IMR-90 (cell line): Measurements from ENCODE around the gene MADD. TPM values are rescaled to one million over a fixed set of nuclear protein-coding genes. Genes with fewer than 3 reads are reported as not detected.

ENCODE experiments used
- ATAC-seq: fragments of 200-7000 bp; cut with Tn5 transposase; 2 replicates; pipeline ENCODE4 v1.9.1; 2020; ENCODE audit warnings: low read depth, mild to moderate bottlenecking, moderate library complexity
- BruUV-seq: library from RNA; stranded (reverse); fragments of 400-500 nt; replicated peaks from 2 replicates; lab custom pipeline; 2021; lab: Mats Ljungman, UMichigan
- CTCF ChIA-PET: fragments of 300-600 bp; formaldehyde crosslinking; extraction: SDS; loops from one replicate; lab custom pipeline; 2021; ENCODE audit warnings: antibody characterized with exemption; lab: Yijun Ruan, JAX
- POLR2A ChIA-PET: fragments of 300-600 bp; sonication (Branson Sonifier 250); formaldehyde crosslinking; loops from one replicate; lab custom pipeline; 2022; ENCODE audit warnings: antibody characterized with exemption; ENCODE audit not compliant: unreplicated experiment; lab: Charles Lee
- DNase-seq: peaks from one replicate; pipeline ENCODE4 v3.0.0; 2013
- H2AFZ ChIP-seq: replicated peaks from 2 replicates; pipeline ENCODE3; 2013; ENCODE audit warnings: low read length, mild to moderate bottlenecking; ENCODE audit not compliant: poor library complexity
- H2AK5ac ChIP-seq: 2 replicates; pipeline ENCODE4 v1.6.1; 2013; ENCODE audit warnings: low read depth, low read length, inconsistent platforms
- H2AK9ac ChIP-seq: replicated peaks from 2 replicates; pipeline ENCODE3; 2013; ENCODE audit warnings: mild to moderate bottlenecking, low read depth, low read length, moderate library complexity; ENCODE audit not compliant: poor library complexity
- H2BK120ac ChIP-seq: 2 replicates; pipeline ENCODE4 v1.6.1; 2013; ENCODE audit warnings: low read depth, low read length, inconsistent platforms
- H2BK15ac ChIP-seq: 3 replicates; pipeline ENCODE4 v1.6.1; 2013; ENCODE audit warnings: low read depth, low read length, inconsistent platforms
- H2BK20ac ChIP-seq: 2 replicates; pipeline ENCODE4 v1.6.1; 2013; ENCODE audit warnings: low read depth, mild to moderate bottlenecking, inconsistent platforms, low read length, moderate library complexity
- H2BK5ac ChIP-seq: 2 replicates; pipeline ENCODE4 v1.6.1; 2013; ENCODE audit warnings: mild to moderate bottlenecking, low read depth, low read length, inconsistent platforms; ENCODE audit not compliant: poor library complexity, severe bottlenecking
- H3K14ac ChIP-seq: replicated peaks from 2 replicates; pipeline ENCODE4 v1.6.1; 2013; ENCODE audit warnings: low read depth, low read length, inconsistent platforms
- H3K18ac ChIP-seq: 2 replicates; pipeline ENCODE4 v1.6.1; 2013; ENCODE audit warnings: low read depth, low read length, control low read depth
- H3K23ac ChIP-seq: 2 replicates; pipeline ENCODE4 v1.6.1; 2013; ENCODE audit warnings: low read depth, low read length, inconsistent platforms
- H3K27ac ChIP-seq: 2 replicates; pipeline ENCODE4 v1.5.1; 2013; ENCODE audit warnings: mild to moderate bottlenecking, control low read depth, low read length; ENCODE audit not compliant: insufficient read depth
- H3K27me3 ChIP-seq: 2 replicates; pipeline ENCODE4 v1.6.1; 2013; ENCODE audit warnings: low read length; ENCODE audit not compliant: control insufficient read depth, insufficient read depth
- H3K36me3 ChIP-seq: 2 replicates; pipeline ENCODE4 v1.6.1; 2013; ENCODE audit warnings: low read length, mixed read lengths; ENCODE audit not compliant: control insufficient read depth, insufficient read depth
- H3K4ac ChIP-seq: 2 replicates; pipeline ENCODE4 v1.6.1; 2013; ENCODE audit warnings: low read depth, low read length, inconsistent platforms
- H3K4me1 ChIP-seq: 2 replicates; pipeline ENCODE4 v1.6.1; 2013; ENCODE audit warnings: low read length, mixed read lengths; ENCODE audit not compliant: control insufficient read depth, insufficient read depth
- H3K4me2 ChIP-seq: 2 replicates; pipeline ENCODE4 v1.6.1; 2013; ENCODE audit warnings: low read depth, mild to moderate bottlenecking, control low read depth, low read length, moderate library complexity
- H3K4me3 ChIP-seq: 2 replicates; pipeline ENCODE4 v1.5.1; 2013; ENCODE audit warnings: low read depth, mild to moderate bottlenecking, control low read depth, low read length, moderate library complexity; ENCODE audit not compliant: insufficient read depth
- H3K56ac ChIP-seq: 2 replicates; pipeline ENCODE4 v1.6.1; 2013; ENCODE audit warnings: low read length, inconsistent platforms; ENCODE audit not compliant: insufficient read depth; ENCODE audit errors: extremely low read depth
- H3K79me1 ChIP-seq, 2 experiments: 2 replicates each; pipeline ENCODE4 v1.6.1; 2013; ENCODE audit warnings: low read length in 2 of 2, inconsistent platforms in 1 of 2, low read depth in 1 of 2
- H3K9ac ChIP-seq: 2 replicates; pipeline ENCODE4 v1.6.1; 2013; ENCODE audit warnings: low read depth, low read length, control low read depth
- H3K9me1 ChIP-seq: 2 replicates; pipeline ENCODE4 v1.6.1; 2013; ENCODE audit warnings: low read length, inconsistent platforms; ENCODE audit not compliant: insufficient read depth
- H3K9me3 ChIP-seq: 2 replicates; pipeline ENCODE4 v1.6.1; 2013; ENCODE audit warnings: low read length; ENCODE audit not compliant: control insufficient read depth, insufficient read depth
- H4K20me1 ChIP-seq: 2 replicates; pipeline ENCODE4 v1.6.1; 2013; ENCODE audit warnings: low read length, inconsistent platforms; ENCODE audit not compliant: insufficient read depth
- H4K5ac ChIP-seq: 2 replicates; pipeline ENCODE4 v1.6.1; 2013; ENCODE audit warnings: mild to moderate bottlenecking, low read depth, low read length, control low read depth
- H4K8ac ChIP-seq, 2 experiments: 2 replicates each; pipeline ENCODE4 v1.6.1; 2013; ENCODE audit warnings: low read depth in 2 of 2, low read length in 2 of 2, control low read depth in 1 of 2, inconsistent platforms in 1 of 2
- H4K91ac ChIP-seq: 2 replicates; pipeline ENCODE4 v1.6.1; 2013; ENCODE audit warnings: low read depth, low read length, inconsistent platforms; ENCODE audit not compliant: insufficient read depth
- POLR2A ChIP-seq: IDR thresholded peaks from 2 replicates; pipeline ENCODE4 v1.6.1; 2012; ENCODE audit warnings: mild to moderate bottlenecking, low read depth, low read length
- RCOR1 ChIP-seq: IDR thresholded peaks from 2 replicates; pipeline ENCODE4 v1.6.1; 2012; ENCODE audit warnings: mild to moderate bottlenecking, low read length, improper control_type of control experiment; ENCODE audit not compliant: insufficient replicate concordance
- WGBS, 2 experiments: methylation state at CpG; one replicate each; pipeline versions ENCODE4 v1.1.5 to v1.1.7; 2013; ENCODE audit warnings: missing lambda C conversion rate in 2 of 2; ENCODE audit not compliant: insufficient read length in 1 of 2; ENCODE audit errors: extremely low coverage in 2 of 2; 5-methylcytosine and 5-hydroxymethylcytosine counted together
- dilution Hi-C: fragments of 300-500 bp; cut with HindIII; formaldehyde crosslinking; loops from one replicate; pipeline ENCODE4 v1.14.3; 2018; ENCODE audit warnings: low sequenced_read_pairs; ENCODE audit not compliant: unreplicated experiment
- in situ Hi-C: fragments of 300-500 bp; cut with MboI; formaldehyde crosslinking; loops from 3 replicates; pipeline ENCODE4 v1.14.3; 2019; ENCODE audit warnings: low sequenced_read_pairs, inconsistent platforms, mixed read lengths
- intact Hi-C: fragments of 100-400 bp; cut with micrococcal nuclease; formaldehyde crosslinking; loops from 2 replicates; pipeline ENCODE4 v1.10.0; 2022
- polyA plus RNA-seq, 3 experiments: library from polyadenylated mRNA; depleted of rRNA; stranded (reverse); fragments of >200 nt; gene quantifications; 2 replicates each; pipeline ENCODE4 v1.2.3, GENCODE V29; 2012; ENCODE audit warnings: low replicate concordance in 1 of 3
- total RNA-seq: library from RNA; depleted of rRNA; stranded (reverse); fragments of >200 nt; gene quantifications from 2 replicates; pipeline ENCODE4 v1.2.3, GENCODE V29; 2012

MADD gene
- total and polyA plus RNA-seq, 2 of the 4 experiments (the other 2 are of a cell fraction): 13.3 to 16.4 TPM

GRCh38 chr11:47351156-47352126 is 81.5 kb downstream of the MADD start:
- H3K4me3 ChIP-seq: no peak overlapping the region
- DNase-seq (no peak), ATAC-seq (no peak)
- POLR2A ChIA-PET: no interaction called here
- H2BK20ac ChIP-seq: no peak overlapping the region
- H3K27me3 ChIP-seq: peaks cover 14% of the 10 kb centered on the region
- no peaks in the 10 kb centered on the region for H3K36me3 ChIP-seq
- H2BK120ac ChIP-seq: no peak overlapping the region
- H2AK5ac ChIP-seq: no peak overlapping the region
- H4K8ac ChIP-seq: no peak overlapping the region
- in situ Hi-C loops (loop anchor here (25.0 kb wide), 1 partner anchor 464 kb away; no protein-coding TSS in a partner anchor), intact Hi-C loops (no loop called here), dilution Hi-C loops (no loop called here)
- no peaks in the 10 kb centered on the region; the same call in 1 of the 2 replicates for H4K20me1 ChIP-seq
- H2BK15ac ChIP-seq: no peak overlapping the region
- H3K4me1 ChIP-seq: no peaks in the 10 kb centered on the region
- H3K56ac ChIP-seq: no peak overlapping the region
- no peak overlapping the region for H3K27ac ChIP-seq
- H3K23ac ChIP-seq: no peak overlapping the region
- H2AFZ ChIP-seq: peak overlapping the region; percentile 53
- H3K4ac ChIP-seq: no peak overlapping the region
- TF ChIP-seq RCOR1: no peak
- TF ChIP-seq POLR2A: no peak
- H4K91ac ChIP-seq: no peak overlapping the region
- H3K9me1 ChIP-seq: peaks cover 10% of the 10 kb centered on the region
- H2AK9ac ChIP-seq: no peak overlapping the region
- peaks cover 0 to 2% of the 10 kb centered on the region in 2 experiments; a peak in 1 of 4 replicates for H3K79me1 ChIP-seq
- no peak overlapping the region for H3K18ac ChIP-seq
- CTCF ChIA-PET: no interaction called here
- H3K9ac ChIP-seq: no peak overlapping the region
- H3K14ac ChIP-seq: no peak overlapping the region
- no peak overlapping the region for H3K4me2 ChIP-seq
- H4K5ac ChIP-seq: no peak overlapping the region
- WGBS, 2 experiments: 83% methylated on average over 19 of the region's 29 CpGs; no CpG with 5 or more reads in 1 of the 2 experiments
- BruUV-seq: no TSS peak
- H3K9me3 ChIP-seq: no peaks in the 10 kb centered on the region
- no peak overlapping the region for H2BK5ac ChIP-seq
